ENCODE data around the gene TBL3. TPM values are rescaled to one million over a fixed set of nuclear protein-coding genes. Genes with fewer than 3 reads are reported as not detected.
A peak's percentile ranks its signal among the peaks of the same experiment; 100 is the strongest.

The TBL3 gene
- total RNA-seq, 1 experiment from 2014 or later: 73.4 TPM

DNA sequence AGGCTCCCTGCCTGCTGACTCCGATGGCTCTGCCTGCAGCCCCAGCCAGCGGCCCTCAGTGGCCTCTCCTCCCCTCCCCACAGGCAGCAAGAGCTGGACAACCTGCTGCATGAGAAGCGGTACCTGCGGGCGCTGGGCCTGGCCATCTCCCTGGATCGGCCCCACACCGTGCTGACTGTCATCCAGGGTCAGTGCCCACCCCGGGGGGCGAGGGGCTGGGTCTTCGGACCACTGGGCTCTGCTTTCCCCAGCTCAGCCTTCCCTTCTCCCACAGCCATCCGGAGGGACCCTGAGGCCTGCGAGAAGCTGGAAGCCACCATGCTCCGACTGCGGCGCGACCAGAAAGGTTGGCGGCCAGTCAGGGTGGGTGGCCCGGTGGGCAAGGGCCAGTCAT, 6.0 kb downstream of the TBL3 start:
- CTCF ChIA-PET: interaction anchor here (1.5 kb wide), 1 partner anchor 26 kb away, joined by 3 read pairs; no protein-coding TSS in a partner anchor
- DNase-seq (ENCODE audit: low spot score) (no peak), ATAC-seq (no peak)
- POLR2A ChIA-PET: interaction anchor here (1.2 to 1.6 kb wide), 2 partner anchors 13 to 14 kb away, joined by 3 to 7 read pairs; partner anchors contain the start of gene RPS2
- Mint-ChIP-seq H3K4me1 (peaks cover 16% of the 10 kb centered on the region), H3K4me3 (no peak overlapping the region), H3K9me3 (no peaks in the 10 kb centered on the region), H3K27me3 (ENCODE audit: low read depth) (peaks cover 33% of the 10 kb centered on the region), H3K27ac (no peak overlapping the region), H3K36me3 (peaks cover 10% of the 10 kb centered on the region)
- TF ChIP-seq ESRRA (CRISPR knock-in tag; IDR thresholded peaks at IDR 0.05; ENCODE audit: borderline replicate concordance) (no peak), RORB (CRISPR knock-in tag; IDR thresholded peaks at IDR 0.05) (no peak), JUN (CRISPR knock-in tag; IDR thresholded peaks at IDR 0.05) (no peak), ATF1 (CRISPR knock-in tag; IDR thresholded peaks at IDR 0.05) (no peak), PRRX2 (CRISPR knock-in tag; IDR thresholded peaks at IDR 0.05) (no peak), ZNF121 (CRISPR knock-in tag; IDR thresholded peaks at IDR 0.05) (no peak), TEAD4 (CRISPR knock-in tag; IDR thresholded peaks at IDR 0.05) (no peak), SOX15 (CRISPR knock-in tag; IDR thresholded peaks at IDR 0.05) (no peak), OVOL2 (CRISPR knock-in tag; IDR thresholded peaks at IDR 0.05; ENCODE audit: borderline replicate concordance) (no peak), SP1 (CRISPR knock-in tag; conservative IDR thresholded peaks at IDR 0.05) (no peak)
- TF ChIP-seq, protein P1, sequence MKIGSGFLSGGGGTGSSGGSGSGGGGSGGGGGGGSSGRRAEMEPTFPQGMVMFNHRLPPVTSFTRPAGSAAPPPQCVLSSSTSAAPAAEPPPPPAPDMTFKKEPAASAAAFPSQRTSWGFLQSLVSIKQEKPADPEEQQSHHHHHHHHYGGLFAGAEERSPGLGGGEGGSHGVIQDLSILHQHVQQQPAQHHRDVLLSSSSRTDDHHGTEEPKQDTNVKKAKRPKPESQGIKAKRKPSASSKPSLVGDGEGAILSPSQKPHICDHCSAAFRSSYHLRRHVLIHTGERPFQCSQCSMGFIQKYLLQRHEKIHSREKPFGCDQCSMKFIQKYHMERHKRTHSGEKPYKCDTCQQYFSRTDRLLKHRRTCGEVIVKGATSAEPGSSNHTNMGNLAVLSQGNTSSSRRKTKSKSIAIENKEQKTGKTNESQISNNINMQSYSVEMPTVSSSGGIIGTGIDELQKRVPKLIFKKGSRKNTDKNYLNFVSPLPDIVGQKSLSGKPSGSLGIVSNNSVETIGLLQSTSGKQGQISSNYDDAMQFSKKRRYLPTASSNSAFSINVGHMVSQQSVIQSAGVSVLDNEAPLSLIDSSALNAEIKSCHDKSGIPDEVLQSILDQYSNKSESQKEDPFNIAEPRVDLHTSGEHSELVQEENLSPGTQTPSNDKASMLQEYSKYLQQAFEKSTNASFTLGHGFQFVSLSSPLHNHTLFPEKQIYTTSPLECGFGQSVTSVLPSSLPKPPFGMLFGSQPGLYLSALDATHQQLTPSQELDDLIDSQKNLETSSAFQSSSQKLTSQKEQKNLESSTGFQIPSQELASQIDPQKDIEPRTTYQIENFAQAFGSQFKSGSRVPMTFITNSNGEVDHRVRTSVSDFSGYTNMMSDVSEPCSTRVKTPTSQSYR (CRISPR knock-in tag; IDR thresholded peaks at IDR 0.05): no peak
- TF ChIP-seq, protein P2, sequence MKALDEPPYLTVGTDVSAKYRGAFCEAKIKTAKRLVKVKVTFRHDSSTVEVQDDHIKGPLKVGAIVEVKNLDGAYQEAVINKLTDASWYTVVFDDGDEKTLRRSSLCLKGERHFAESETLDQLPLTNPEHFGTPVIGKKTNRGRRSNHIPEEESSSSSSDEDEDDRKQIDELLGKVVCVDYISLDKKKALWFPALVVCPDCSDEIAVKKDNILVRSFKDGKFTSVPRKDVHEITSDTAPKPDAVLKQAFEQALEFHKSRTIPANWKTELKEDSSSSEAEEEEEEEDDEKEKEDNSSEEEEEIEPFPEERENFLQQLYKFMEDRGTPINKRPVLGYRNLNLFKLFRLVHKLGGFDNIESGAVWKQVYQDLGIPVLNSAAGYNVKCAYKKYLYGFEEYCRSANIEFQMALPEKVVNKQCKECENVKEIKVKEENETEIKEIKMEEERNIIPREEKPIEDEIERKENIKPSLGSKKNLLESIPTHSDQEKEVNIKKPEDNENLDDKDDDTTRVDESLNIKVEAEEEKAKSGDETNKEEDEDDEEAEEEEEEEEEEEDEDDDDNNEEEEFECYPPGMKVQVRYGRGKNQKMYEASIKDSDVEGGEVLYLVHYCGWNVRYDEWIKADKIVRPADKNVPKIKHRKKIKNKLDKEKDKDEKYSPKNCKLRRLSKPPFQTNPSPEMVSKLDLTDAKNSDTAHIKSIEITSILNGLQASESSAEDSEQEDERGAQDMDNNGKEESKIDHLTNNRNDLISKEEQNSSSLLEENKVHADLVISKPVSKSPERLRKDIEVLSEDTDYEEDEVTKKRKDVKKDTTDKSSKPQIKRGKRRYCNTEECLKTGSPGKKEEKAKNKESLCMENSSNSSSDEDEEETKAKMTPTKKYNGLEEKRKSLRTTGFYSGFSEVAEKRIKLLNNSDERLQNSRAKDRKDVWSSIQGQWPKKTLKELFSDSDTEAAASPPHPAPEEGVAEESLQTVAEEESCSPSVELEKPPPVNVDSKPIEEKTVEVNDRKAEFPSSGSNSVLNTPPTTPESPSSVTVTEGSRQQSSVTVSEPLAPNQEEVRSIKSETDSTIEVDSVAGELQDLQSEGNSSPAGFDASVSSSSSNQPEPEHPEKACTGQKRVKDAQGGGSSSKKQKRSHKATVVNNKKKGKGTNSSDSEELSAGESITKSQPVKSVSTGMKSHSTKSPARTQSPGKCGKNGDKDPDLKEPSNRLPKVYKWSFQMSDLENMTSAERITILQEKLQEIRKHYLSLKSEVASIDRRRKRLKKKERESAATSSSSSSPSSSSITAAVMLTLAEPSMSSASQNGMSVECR (CRISPR knock-in tag; IDR thresholded peaks at IDR 0.05; ENCODE audit: borderline replicate concordance): no peak

DNA sequence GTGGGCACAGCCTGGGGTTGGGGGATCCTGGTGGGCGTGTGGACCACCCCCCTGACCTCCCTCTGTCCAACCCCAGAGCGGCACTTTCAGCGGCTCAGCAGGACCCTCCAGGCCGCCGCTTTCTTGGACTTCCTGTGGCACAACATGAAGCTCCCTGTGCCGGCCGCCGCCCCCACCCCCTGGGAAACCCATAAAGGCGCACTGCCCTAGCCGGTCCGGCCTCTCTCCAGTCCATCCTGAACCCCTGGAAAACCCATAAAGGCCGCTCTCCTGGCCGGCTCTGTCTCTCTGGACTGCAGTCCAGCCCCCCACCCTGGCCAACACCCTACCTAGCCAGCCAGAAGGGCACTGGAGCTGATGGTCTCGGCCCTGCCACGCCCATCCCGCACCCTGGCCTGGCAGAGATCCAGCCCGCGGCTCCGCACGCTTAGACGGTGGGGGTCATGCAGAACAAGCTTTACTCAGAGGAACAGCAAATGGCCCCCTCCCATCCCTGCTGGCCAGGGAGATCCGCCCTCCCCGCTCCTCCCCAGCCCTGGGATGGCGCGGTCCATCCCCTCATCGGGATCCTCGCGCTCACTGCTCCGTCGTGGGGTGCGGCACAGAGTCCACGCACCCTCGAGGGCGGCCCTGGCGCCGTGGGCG, 6.7 kb downstream of the TBL3 start:
- ATAC-seq (peak; percentile 4), DNase-seq (ENCODE audit: low spot score) (peak; percentile 45)
- no peaks in the 10 kb centered on the region for H3K9me3 Mint-ChIP-seq
- peaks cover 39% of the 10 kb centered on the region for H3K27me3 Mint-ChIP-seq (ENCODE audit: low read depth)
- H3K27ac Mint-ChIP-seq: no peak overlapping the region
- H3K4me3 Mint-ChIP-seq: peak overlapping the region; percentile 42
- ChIA-PET POLR2A (interaction anchor here (1.1 to 1.6 kb wide), 3 partner anchors 13 to 35 kb away, joined by 3 to 7 read pairs (median 3); partner anchors contain the start of genes MSRB1 and RPS2), CTCF (interaction anchor here (1.1 to 4.4 kb wide), 6 partner anchors 14 to 196 kb away, joined by 3 to 19 read pairs (median 4); partner anchors contain the start of genes NUBP2, SPSB3 and TRAF7)
- H3K4me1 Mint-ChIP-seq: peaks cover 19% of the 10 kb centered on the region
- peaks cover 10% of the 10 kb centered on the region for H3K36me3 Mint-ChIP-seq
- TF ChIP-seq HMGA2 (CRISPR knock-in tag; IDR thresholded peaks at IDR 0.05) (no peak), JAZF1 (CRISPR knock-in tag; IDR thresholded peaks at IDR 0.05) (no peak), OVOL2 (CRISPR knock-in tag; IDR thresholded peaks at IDR 0.05; ENCODE audit: borderline replicate concordance) (no peak), ZNF671 (CRISPR knock-in tag; IDR thresholded peaks at IDR 0.05) (no peak), CREM (CRISPR knock-in tag; IDR thresholded peaks at IDR 0.05) (no peak)
- TF ChIP-seq, protein P3, sequence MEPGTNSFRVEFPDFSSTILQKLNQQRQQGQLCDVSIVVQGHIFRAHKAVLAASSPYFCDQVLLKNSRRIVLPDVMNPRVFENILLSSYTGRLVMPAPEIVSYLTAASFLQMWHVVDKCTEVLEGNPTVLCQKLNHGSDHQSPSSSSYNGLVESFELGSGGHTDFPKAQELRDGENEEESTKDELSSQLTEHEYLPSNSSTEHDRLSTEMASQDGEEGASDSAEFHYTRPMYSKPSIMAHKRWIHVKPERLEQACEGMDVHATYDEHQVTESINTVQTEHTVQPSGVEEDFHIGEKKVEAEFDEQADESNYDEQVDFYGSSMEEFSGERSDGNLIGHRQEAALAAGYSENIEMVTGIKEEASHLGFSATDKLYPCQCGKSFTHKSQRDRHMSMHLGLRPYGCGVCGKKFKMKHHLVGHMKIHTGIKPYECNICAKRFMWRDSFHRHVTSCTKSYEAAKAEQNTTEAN (CRISPR knock-in tag; IDR thresholded peaks at IDR 0.05): no peak
- TF ChIP-seq, protein P4, sequence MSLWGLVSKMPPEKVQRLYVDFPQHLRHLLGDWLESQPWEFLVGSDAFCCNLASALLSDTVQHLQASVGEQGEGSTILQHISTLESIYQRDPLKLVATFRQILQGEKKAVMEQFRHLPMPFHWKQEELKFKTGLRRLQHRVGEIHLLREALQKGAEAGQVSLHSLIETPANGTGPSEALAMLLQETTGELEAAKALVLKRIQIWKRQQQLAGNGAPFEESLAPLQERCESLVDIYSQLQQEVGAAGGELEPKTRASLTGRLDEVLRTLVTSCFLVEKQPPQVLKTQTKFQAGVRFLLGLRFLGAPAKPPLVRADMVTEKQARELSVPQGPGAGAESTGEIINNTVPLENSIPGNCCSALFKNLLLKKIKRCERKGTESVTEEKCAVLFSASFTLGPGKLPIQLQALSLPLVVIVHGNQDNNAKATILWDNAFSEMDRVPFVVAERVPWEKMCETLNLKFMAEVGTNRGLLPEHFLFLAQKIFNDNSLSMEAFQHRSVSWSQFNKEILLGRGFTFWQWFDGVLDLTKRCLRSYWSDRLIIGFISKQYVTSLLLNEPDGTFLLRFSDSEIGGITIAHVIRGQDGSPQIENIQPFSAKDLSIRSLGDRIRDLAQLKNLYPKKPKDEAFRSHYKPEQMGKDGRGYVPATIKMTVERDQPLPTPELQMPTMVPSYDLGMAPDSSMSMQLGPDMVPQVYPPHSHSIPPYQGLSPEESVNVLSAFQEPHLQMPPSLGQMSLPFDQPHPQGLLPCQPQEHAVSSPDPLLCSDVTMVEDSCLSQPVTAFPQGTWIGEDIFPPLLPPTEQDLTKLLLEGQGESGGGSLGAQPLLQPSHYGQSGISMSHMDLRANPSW (CRISPR knock-in tag; conservative IDR thresholded peaks at IDR 0.05; ENCODE audit: low read depth): no peak
- TF ChIP-seq, protein P5, sequence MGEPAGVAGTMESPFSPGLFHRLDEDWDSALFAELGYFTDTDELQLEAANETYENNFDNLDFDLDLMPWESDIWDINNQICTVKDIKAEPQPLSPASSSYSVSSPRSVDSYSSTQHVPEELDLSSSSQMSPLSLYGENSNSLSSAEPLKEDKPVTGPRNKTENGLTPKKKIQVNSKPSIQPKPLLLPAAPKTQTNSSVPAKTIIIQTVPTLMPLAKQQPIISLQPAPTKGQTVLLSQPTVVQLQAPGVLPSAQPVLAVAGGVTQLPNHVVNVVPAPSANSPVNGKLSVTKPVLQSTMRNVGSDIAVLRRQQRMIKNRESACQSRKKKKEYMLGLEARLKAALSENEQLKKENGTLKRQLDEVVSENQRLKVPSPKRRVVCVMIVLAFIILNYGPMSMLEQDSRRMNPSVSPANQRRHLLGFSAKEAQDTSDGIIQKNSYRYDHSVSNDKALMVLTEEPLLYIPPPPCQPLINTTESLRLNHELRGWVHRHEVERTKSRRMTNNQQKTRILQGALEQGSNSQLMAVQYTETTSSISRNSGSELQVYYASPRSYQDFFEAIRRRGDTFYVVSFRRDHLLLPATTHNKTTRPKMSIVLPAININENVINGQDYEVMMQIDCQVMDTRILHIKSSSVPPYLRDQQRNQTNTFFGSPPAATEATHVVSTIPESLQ (CRISPR knock-in tag; IDR thresholded peaks at IDR 0.05): no peak
